OCI-LY7 (cell line): ENCODE results near the gene DNAJC6.

ENCODE experiments used
- CTCF ChIP-seq: fragments of 200-600 bp; sonication (generic); conservative IDR thresholded peaks from 2 replicates; pipeline ENCODE4 v1.5.1; 2014; ENCODE audit warnings: mild to moderate bottlenecking, antibody characterized with exemption, low read length, moderate library complexity, mixed read lengths
- EZH2phosphoT487 ChIP-seq: fragments of 200-600 bp; sonication (generic); IDR thresholded peaks from 2 replicates; pipeline ENCODE4 v1.6.1; 2018; ENCODE audit warnings: low read depth, borderline replicate concordance, mild to moderate bottlenecking, mixed run types, antibody characterized with exemption, low read length, moderate library complexity, mixed read lengths

GRCh38 chr1:65292861-65293593 is 16.3 kb upstream of the DNAJC6 start:
- no peak for TF ChIP-seq CTCF
- TF ChIP-seq EZH2phosphoT487, result no peak
